Fibroblast of mammary gland (primary cell): Measurements from ENCODE around the gene CHRM4.

Experiments
- DNase-seq: peaks from one replicate; pipeline ENCODE4 v3.0.0-alpha.2; 2010; ENCODE audit warnings: low read depth
- H3K4me3 ChIP-seq: 2 replicates; pipeline ENCODE4 v1.5.1; 2011; ENCODE audit warnings: low read depth, mild to moderate bottlenecking, low read length, moderate library complexity; ENCODE audit not compliant: control insufficient read depth
- TF ChIP-seq, protein P1 (sequence below): conservative IDR thresholded peaks from 2 replicates; pipeline ENCODE4 v1.5.1; 2011; ENCODE audit warnings: low read depth, low read length, inconsistent platforms; ENCODE audit not compliant: control insufficient read depth, insufficient read depth

CHRM4 gene

GRCh38 chr11:46429717-46430116 lies 38.1 kb upstream of the CHRM4 start:
- TF ChIP-seq, protein P1, sequence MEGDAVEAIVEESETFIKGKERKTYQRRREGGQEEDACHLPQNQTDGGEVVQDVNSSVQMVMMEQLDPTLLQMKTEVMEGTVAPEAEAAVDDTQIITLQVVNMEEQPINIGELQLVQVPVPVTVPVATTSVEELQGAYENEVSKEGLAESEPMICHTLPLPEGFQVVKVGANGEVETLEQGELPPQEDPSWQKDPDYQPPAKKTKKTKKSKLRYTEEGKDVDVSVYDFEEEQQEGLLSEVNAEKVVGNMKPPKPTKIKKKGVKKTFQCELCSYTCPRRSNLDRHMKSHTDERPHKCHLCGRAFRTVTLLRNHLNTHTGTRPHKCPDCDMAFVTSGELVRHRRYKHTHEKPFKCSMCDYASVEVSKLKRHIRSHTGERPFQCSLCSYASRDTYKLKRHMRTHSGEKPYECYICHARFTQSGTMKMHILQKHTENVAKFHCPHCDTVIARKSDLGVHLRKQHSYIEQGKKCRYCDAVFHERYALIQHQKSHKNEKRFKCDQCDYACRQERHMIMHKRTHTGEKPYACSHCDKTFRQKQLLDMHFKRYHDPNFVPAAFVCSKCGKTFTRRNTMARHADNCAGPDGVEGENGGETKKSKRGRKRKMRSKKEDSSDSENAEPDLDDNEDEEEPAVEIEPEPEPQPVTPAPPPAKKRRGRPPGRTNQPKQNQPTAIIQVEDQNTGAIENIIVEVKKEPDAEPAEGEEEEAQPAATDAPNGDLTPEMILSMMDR: no peak
- no peak for DNase-seq
- H3K4me3 ChIP-seq: no peak overlapping the region

GRCh38 chr11:46427364-46427763 lies 35.8 kb upstream of the CHRM4 start:
- TF ChIP-seq, protein P1: no peak
- no peak for DNase-seq

GRCh38 chr11:46426233-46426991 lies 34.8 kb upstream of the CHRM4 start:
- TF ChIP-seq, protein P1: no peak
- H3K4me3 ChIP-seq: no peak overlapping the region
- no peak for DNase-seq

More at GRCh38 chr11:46427364-46427763, 35.8 kb upstream of the CHRM4 start:
- no peak overlapping the region for H3K4me3 ChIP-seq

DNA sequence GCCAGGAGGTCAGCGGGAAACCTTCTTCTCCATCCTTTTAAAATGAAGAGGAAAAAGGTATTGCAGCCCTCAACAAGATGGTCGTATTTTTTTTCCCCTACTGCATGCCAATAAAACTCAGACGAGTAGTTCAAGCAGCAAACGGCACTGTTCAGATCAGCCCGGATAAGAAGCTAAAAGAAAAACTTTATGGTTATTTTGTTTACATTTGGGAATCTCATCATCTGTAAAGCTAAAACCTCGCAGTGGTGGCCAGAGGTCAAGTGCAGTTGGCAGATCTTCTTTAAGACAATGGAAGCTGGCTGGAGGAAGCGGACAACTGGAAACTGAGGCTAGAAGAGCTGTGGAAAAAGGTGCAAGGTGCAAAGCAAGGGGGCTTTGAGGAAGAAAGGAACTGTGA lies 31.0 kb upstream of the CHRM4 start:
- H3K4me3 ChIP-seq: no peak overlapping the region
- TF ChIP-seq, protein P1: no peak
- DNase-seq: no peak

DNA sequence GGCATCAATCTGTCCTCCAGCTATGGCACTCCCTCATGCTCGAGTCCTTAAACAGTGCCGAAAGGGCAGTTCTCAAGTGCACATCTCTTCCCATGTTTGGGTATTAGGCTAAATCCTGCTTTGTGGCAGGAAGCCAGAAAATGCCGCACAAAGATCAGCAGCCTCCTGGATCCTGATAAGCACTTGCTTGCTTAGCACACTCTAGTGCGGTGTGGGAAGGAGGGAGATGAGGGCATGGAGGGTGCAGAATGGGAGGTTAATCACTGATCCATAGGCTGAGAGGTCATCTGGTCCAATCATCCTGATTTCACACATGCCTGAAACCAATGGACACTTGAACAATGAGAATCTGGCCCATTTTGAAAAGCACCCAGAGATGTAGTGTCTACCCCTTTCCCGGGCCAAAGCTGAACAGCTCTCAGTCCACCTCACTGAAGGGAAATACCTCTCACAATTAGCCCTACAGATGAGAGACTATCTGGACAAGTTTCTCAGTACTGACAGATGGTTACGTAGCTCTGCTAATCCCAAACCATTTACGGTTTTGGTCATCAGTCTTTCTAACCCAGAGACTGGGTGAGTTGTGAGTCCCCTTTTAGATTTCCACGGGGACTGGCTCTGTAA lies 29.8 kb upstream of the CHRM4 start:
- H3K4me3 ChIP-seq: no peak overlapping the region
- DNase-seq: no peak
- TF ChIP-seq, protein P1: no peak

DNA sequence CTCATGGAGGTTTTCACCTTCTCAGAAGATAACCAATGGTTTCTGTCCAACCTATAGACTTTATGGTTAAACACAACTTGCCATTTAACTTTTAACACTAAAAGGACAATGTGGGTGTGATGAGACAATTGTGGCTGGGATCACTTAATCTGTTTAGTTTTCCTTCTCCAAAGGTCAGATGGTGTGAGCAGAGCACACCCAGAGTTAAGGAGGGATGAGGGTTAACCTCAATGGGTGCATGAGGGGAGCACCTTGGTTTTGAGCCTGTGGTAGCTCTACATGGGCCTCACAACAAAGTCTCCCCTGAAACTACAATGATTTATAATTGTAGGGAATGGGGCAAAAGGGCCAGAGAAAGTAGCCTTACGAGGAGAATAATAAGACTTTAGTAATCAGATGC lies 28.9 kb upstream of the CHRM4 start:
- no peak for DNase-seq
- TF ChIP-seq, protein P1: no peak
- no peak overlapping the region for H3K4me3 ChIP-seq

GRCh38 chr11:46418751-46419150 lies 27.2 kb upstream of the CHRM4 start:
- H3K4me3 ChIP-seq: no peak overlapping the region
- TF ChIP-seq, protein P1: no peak
- no peak for DNase-seq
